ENCODE data around the gene SV2A.
A peak's percentile ranks its signal among the peaks of the same experiment; 100 is the strongest.
"Not testable (repeated sequence)": the region's sequence is repeated elsewhere in the genome, so short reads cannot be mapped to it uniquely, and the experiment has no call there.

SV2A gene

GRCh38 chr1:149887456-149888246 lies 30.0 kb downstream of the SV2A start:
- DNase-seq (ENCODE audit: extremely low read depth in 1 of 2, low read depth in 1 of 2), result peak; percentile 40 to 61

DNA sequence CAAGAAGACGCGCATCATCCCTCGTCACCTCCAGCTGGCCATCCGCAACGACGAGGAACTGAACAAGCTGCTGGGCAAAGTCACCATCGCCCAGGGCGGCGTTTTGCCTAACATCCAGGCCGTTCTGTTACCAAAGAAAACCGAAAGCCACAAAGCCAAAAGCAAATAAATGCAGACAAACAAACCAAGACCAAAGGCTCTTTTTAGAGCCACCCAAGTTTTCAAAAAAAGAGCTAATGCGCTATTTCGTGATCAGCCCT lies 30.5 kb downstream of the SV2A start:
- not testable (repeated sequence) for DNase-seq (ENCODE audit: extremely low read depth in 1 of 2, low read depth in 1 of 2)

DNA sequence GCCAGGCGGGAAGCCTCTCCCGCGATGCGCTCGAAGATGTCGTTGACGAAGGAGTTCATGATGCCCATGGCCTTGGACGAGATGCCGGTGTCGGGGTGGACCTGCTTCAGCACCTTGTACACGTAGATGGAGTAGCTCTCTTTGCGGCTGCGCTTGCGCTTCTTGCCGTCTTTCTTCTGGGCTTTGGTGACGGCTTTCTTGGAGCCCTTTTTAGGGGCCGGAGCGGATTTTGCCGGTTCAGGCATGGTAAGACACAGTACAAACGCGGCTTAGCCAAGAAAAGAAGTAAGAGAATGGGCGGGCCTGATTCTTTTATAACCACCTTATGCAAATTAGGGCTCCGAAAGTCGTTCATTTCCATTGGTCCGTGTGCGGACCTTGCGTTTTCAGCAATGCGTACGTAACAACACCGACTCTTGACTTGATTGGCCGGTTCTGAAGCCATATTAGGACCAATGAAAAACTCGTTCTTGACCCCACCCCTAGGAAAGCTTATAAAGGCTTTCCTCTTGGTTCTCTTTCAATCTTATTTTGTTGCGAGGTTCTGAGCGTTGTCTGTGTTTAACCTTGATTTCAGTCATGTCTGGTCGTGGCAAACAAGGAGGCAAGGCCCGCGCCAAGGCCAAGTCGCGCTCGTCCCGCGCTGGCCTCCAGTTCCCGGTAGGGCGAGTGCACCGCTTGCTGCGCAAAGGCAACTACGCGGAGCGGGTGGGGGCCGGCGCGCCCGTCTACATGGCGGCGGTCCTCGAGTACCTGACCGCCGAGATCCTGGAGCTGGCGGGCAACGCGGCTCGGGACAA lies 31.0 kb downstream of the SV2A start:
- peak; percentile 57 to 73 for DNase-seq (ENCODE audit: extremely low read depth in 1 of 2, low read depth in 1 of 2)

DNA sequence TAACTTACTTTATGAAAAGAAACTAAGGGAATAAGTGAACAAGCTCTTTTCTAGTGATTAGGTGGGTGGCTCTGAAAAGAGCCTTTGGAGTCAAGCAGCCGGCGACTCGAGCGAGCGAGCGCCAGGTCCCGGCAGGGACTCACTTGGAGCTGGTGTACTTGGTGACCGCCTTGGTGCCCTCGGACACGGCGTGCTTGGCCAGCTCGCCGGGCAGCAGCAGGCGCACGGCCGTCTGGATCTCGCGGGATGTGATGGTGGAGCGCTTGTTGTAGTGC lies 31.6 kb downstream of the SV2A start:
- not testable (repeated sequence) for DNase-seq (ENCODE audit: extremely low read depth in 1 of 2, low read depth in 1 of 2)

DNA sequence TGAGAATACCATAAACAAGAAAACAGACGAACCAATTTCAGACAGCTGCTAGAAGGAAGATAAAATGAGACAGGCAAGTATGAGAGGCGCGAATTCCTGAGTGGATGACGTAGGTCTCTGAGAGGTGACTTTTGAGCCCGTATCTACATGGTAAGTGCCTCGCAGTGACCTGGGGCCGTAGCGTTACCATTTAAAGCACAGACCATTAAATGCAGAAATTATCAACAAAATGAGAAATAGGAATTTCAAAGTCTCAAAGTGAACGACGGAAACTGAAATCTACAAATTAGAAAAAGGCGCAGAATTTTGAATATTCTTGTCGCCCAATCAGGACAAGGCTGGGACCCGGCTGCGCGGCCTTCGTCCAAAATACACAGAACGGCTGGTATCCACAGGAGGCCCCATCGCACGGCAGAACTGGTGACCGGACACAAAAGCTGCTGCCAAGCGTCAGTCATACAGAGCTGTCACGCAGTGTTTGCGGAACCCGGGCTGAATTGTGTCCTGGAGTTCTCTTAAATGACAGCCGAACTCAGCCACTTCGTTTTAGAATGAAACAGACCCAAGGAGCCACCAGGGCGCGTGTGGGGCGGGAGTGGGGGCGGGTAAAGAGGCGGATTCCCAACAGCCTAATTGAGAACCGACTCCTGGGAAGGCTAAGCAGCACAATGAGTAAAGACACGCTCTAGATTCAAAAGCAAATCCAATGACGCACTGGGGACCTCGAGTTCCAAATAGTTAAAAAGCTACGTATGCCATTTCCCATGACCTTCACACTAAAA lies 32.1 kb downstream of the SV2A start:
- peak in 1 of 2 donors; percentile 24 for DNase-seq (ENCODE audit: extremely low read depth in 1 of 2, low read depth in 1 of 2)

DNA sequence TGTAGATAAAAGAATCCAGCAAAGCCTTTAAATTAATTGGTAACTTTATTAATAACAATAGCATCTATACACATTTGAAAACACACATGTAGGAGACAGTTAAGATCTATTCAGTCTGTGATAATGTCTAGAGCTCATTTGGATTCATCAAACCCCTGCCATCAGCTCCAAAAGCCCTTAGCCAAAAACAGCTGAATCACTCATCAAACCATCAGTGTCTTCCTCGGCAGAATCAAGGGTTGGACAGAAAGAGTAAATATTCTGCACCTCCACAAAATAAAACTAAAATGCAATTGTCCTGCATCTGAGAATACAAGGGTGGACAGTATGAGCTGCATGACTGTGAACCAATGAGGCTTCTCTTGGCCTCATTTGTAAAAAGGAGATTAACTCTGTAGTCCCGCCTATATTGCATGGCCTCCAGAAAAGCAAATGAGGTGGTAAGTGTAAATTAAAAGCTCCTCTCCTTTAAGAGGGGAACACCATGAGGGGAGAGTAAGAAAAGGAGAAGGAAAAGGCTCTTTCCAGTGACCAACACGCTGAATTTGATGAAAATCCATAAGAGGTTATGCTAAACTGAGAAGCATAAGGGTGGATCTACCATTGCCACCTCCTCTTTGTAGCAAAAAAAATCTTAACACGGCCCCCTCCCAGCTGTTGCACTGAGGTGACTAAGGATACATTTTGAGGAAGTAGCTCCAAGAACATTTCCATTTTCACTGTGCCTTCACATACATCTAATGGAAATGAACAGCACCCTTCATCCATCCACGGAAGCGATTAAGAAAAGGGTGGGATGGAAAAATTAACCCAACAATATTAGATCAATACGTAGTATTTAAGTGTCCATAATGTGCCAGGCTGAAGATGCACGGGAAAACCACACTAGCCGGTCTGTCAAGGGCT lies 33.0 kb downstream of the SV2A start:
- no peak for DNase-seq (ENCODE audit: extremely low read depth in 1 of 2, low read depth in 1 of 2)

- DNase-seq (ENCODE audit: extremely low read depth in 1 of 2, low read depth in 1 of 2), result no peak
Observed at GRCh38 chr1:149883598-149884247, 33.9 kb downstream of the SV2A start.

DNA sequence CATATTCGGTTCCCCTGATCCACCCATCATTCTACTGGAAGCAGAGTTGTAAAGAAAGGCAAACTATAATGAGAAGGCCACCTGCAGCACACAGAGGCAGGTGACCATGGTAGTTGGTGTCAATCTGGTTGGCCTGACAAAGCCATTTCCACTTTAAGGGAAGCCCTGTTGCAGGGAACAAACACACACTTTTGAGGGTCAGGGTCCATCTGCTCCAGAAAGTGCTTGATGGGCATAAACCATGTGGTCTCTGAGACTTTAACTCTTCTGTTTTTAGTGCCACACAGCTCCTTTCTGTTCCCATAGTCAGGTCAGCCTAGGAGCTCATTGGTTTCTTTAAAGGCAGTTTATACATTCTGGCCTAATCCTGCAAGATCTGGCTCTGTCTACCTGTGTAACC lies 35.8 kb downstream of the SV2A start:
- no peak for DNase-seq (ENCODE audit: extremely low read depth in 1 of 2, low read depth in 1 of 2)

GRCh38 chr1:149879556-149879955 lies 38.1 kb downstream of the SV2A start:
- DNase-seq (ENCODE audit: extremely low read depth in 1 of 2, low read depth in 1 of 2), result no peak

- no peak for DNase-seq (ENCODE audit: extremely low read depth in 1 of 2, low read depth in 1 of 2)
Observed at GRCh38 chr1:149877211-149877946, 40.3 kb downstream of the SV2A start.

DNA sequence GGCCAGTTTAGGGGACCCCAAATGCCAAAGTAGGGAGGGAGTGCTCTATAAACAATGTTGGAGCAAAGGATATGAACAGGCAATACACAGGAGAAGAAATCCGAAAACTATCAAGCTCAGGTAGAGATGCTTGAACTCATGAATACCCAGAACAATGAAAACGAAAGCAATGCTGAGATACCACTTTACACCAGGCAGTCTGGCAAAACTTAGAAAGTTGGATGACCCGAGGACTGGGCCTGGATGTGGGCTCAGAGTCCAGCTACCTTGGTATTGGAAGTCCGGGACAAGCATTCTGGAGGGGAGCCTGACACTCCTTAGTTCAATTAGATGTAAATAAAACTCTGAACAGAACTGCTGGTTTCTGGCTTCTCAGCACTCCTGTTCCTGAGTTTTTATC lies 44.6 kb downstream of the SV2A start:
- not testable (repeated sequence) for DNase-seq (ENCODE audit: extremely low read depth in 1 of 2, low read depth in 1 of 2)

GRCh38 chr1:149866887-149867286 lies 50.8 kb downstream of the SV2A start:
- DNase-seq (ENCODE audit: extremely low read depth in 1 of 2, low read depth in 1 of 2), result not testable (repeated sequence)

- DNase-seq (ENCODE audit: extremely low read depth in 1 of 2, low read depth in 1 of 2), result not testable (repeated sequence)
Observed at GRCh38 chr1:149861497-149862054, 56.1 kb downstream of the SV2A start.

- not testable (repeated sequence) for DNase-seq (ENCODE audit: extremely low read depth in 1 of 2, low read depth in 1 of 2)
Observed at GRCh38 chr1:149860684-149861496, 56.8 kb downstream of the SV2A start.

- DNase-seq (ENCODE audit: extremely low read depth in 1 of 2, low read depth in 1 of 2), result not testable (repeated sequence)
Observed at GRCh38 chr1:149860271-149860670, 57.4 kb downstream of the SV2A start.

Data from activated CD8-positive, alpha-beta memory T cell treated with anti-CD3 and anti-CD28 coated beads for 1 hour (primary cell).